AG04449 (cell line): ENCODE data around the gene CCNL1.
"Not testable (repeated sequence)": the region's sequence is repeated elsewhere in the genome, so short reads cannot be mapped to it uniquely, and the experiment has no call there.

ENCODE experiments used
- CTCF ChIA-PET: fragments of 350-600 bp; formaldehyde crosslinking; extraction: SDS; loops from one replicate; lab custom pipeline; 2021; ENCODE audit warnings: antibody characterized with exemption; lab: Yijun Ruan, JAX
- POLR2A ChIA-PET: fragments of 400-600, 350-600 bp; formaldehyde crosslinking; extraction: SDS; loops from one replicate; lab custom pipeline; 2020; ENCODE audit warnings: antibody characterized with exemption, inconsistent platforms; lab: Yijun Ruan, JAX
- DNase-seq: peaks from one replicate; pipeline ENCODE4 v3.0.0-alpha.2; 2010; ENCODE audit warnings: low read depth, low spot score
- H3K4me3 ChIP-seq: 2 replicates; pipeline ENCODE4 v1.5.1; 2011; ENCODE audit warnings: low read depth, mild to moderate bottlenecking, control low read depth, low read length
- CTCF ChIP-seq: IDR thresholded peaks from one replicate; pipeline ENCODE4 v1.5.1; 2011; ENCODE audit warnings: mild to moderate bottlenecking, moderate library complexity, low read length, control low read depth, inconsistent platforms; ENCODE audit not compliant: insufficient read depth; ENCODE audit errors: missing control alignments

The CCNL1 gene

GRCh38 chr3:157104928-157105652 is 54.9 kb downstream of the CCNL1 start:
- H3K4me3 ChIP-seq: no peak overlapping the region
- no peak for TF ChIP-seq CTCF
- POLR2A ChIA-PET: no interaction called here
- no peak for DNase-seq
- CTCF ChIA-PET: interaction anchor here (1.0 to 2.5 kb wide), 3 partner anchors 12 to 32 kb away, joined by 3 to 6 read pairs (median 4); no protein-coding TSS in a partner anchor

- H3K4me3 ChIP-seq: no peak overlapping the region
- POLR2A ChIA-PET: no interaction called here
- no peak for DNase-seq
- CTCF ChIA-PET: interaction anchor here (1.0 to 2.5 kb wide), 3 partner anchors 22 to 33 kb away, joined by 4 to 6 read pairs (median 5); no protein-coding TSS in a partner anchor
- no peak for TF ChIP-seq CTCF
Measured at GRCh38 chr3:157104521-157104920, 55.4 kb downstream of the CCNL1 start.

GRCh38 chr3:157103860-157104259 is 56.1 kb downstream of the CCNL1 start:
- no peak for DNase-seq
- CTCF ChIA-PET: interaction anchor here (0.7 to 2.5 kb wide), 4 partner anchors 10 to 952 kb away, joined by 3 to 6 read pairs (median 5); no protein-coding TSS in a partner anchor
- no peak for TF ChIP-seq CTCF
- POLR2A ChIA-PET: interaction anchor here (1.2 kb wide), 1 partner anchor 15 kb away, joined by 3 read pairs; no protein-coding TSS in a partner anchor
- no peak overlapping the region for H3K4me3 ChIP-seq

- ChIA-PET CTCF (interaction anchor here (0.7 to 2.5 kb wide), 6 partner anchors 9 to 952 kb away, joined by 3 to 6 read pairs (median 4); no protein-coding TSS in a partner anchor), POLR2A (interaction anchor here (1.2 kb wide), 1 partner anchor 14 kb away, joined by 3 read pairs; no protein-coding TSS in a partner anchor)
- DNase-seq: no peak
- TF ChIP-seq CTCF: no peak
- H3K4me3 ChIP-seq: no peak overlapping the region
Measured at GRCh38 chr3:157103280-157103679, 56.7 kb downstream of the CCNL1 start.

- POLR2A ChIA-PET, DNase-seq, H3K4me3 ChIP-seq: not testable (repeated sequence)
- CTCF ChIA-PET: interaction anchor here (1.2 to 1.6 kb wide), 4 partner anchors 10 to 951 kb away, joined by 3 to 5 read pairs (median 4); no protein-coding TSS in a partner anchor
Measured at GRCh38 chr3:157102595-157102994, 57.4 kb downstream of the CCNL1 start.

- ChIA-PET POLR2A (no interaction called here), CTCF (interaction anchor here (1.2 to 1.4 kb wide), 3 partner anchors 10 to 36 kb away, joined by 3 to 5 read pairs (median 3); no protein-coding TSS in a partner anchor)
Measured at GRCh38 chr3:157102098-157102497, 57.8 kb downstream of the CCNL1 start.

More at GRCh38 chr3:157102098-157102497, 57.8 kb downstream of the CCNL1 start:
- no peak overlapping the region for H3K4me3 ChIP-seq
- no peak for DNase-seq
- TF ChIP-seq CTCF: no peak
